NCI-H2196 (cell line): ENCODE results near the gene CDC34.

ENCODE experiments used
- DNase-seq: peaks from one replicate; lab custom pipeline; 2025; ENCODE audit not compliant: unreplicated experiment; lab: John Stamatoyannopoulos, UW

CDC34 gene

DNA sequence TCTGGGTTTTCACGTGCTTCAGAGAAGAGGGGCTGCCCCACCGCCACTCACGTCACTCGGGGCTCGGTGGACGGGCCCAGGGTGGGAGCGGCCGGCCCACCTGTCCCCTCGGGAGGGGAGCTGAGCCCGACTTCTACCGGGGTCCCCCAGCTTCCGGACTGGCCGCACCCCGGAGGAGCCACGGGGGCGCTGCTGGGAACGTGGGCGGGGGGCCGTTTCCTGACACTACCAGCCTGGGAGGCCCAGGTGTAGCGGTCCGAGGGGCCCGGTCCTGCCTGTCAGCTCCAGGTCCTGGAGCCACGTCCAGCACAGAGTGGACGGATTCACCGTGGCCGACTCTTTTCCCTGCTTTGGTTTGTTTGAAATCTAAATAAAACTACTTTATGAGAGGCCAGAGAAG, 10.1 kb downstream of the CDC34 start:
- no peak for DNase-seq

DNA sequence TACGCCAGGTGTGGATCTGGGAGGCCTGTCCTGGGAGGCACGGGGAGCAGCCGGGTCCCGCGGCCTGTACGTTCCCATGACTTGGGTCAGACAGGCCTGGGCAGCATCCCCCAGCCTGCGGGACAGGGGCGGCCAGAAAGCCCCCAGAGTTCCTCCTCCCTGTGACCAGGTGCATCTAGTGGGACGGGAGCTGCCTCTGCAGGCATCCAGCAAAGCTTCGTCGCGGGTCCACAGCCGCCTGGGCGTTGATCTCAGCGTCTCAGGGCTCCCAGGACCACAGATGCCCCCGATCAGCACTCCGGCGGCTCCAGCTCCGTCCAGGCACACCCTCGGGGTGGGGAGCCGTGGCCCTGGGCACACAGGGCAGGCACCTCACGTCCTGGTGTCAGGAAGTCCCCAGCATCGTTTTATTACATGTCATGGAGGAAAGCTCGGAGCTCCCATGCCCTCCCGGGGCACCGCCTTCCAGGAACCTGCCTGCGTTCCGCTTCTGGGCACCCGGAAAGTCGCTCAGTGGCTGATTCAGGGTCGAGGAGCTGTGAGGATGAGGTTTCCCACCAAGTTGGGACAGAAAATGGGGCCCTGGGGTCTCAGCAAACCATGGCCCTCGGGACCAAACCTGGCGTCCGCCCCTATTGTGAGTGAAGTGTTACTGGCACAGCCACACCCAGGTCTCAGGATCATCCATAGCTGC, 10.8 kb downstream of the CDC34 start:
- no peak for DNase-seq

DNA sequence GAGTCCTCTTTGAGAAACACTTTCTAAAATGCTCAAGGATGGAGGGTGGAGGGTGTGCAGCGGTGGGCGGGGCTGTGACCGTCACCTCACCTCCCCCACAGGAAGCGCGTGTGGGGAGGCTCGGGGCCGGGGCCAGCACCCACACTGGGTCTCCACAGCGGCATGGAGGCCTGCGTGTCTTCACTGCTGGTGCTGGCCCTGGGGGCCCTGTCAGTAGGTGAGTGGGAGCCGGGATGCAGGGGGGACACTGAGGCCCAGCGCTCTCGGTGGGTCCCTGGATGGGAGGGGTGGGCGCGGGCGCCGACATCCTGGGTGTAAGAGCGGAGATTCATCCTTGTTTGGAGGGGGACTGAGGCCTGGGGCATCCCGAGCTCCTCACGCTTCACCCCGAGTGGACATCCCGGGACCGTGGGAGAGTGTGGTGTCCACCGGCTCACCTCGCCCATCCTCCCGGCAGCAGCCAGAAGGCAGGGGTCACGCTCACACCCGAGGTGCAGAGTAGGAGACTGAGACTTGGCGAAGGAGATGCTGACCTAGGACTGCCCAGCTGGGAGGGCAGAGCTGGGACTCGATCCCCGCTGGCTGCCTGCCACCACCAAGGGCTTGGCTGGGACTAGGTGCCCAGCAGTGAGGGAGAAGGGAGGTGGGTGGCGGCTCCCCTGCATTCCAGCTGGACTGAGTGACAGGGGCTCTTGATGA, 12.5 kb downstream of the CDC34 start, which contains the start of gene GZMM:
GZMM (plus strand) TSS at position 144 of the 699 bp plus-strand sequence; CDS start at position 163, 19 bp downstream.
- DNase-seq, result no peak

DNA sequence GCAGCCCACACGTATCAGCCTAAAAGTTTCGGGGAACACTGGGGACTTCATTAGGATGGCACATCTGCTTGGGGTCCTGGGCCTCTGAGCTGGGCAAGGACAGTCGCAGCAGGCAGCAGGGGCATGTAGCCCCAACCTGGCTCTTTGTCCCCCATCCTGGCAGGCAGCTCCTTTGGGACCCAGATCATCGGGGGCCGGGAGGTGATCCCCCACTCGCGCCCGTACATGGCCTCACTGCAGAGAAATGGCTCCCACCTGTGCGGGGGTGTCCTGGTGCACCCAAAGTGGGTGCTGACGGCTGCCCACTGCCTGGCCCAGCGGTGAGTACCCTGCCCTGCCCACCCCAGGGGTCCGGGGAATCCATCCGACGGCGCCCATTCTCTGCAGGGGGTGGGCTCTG, 15.6 kb downstream of the CDC34 start:
- no peak for DNase-seq

DNA sequence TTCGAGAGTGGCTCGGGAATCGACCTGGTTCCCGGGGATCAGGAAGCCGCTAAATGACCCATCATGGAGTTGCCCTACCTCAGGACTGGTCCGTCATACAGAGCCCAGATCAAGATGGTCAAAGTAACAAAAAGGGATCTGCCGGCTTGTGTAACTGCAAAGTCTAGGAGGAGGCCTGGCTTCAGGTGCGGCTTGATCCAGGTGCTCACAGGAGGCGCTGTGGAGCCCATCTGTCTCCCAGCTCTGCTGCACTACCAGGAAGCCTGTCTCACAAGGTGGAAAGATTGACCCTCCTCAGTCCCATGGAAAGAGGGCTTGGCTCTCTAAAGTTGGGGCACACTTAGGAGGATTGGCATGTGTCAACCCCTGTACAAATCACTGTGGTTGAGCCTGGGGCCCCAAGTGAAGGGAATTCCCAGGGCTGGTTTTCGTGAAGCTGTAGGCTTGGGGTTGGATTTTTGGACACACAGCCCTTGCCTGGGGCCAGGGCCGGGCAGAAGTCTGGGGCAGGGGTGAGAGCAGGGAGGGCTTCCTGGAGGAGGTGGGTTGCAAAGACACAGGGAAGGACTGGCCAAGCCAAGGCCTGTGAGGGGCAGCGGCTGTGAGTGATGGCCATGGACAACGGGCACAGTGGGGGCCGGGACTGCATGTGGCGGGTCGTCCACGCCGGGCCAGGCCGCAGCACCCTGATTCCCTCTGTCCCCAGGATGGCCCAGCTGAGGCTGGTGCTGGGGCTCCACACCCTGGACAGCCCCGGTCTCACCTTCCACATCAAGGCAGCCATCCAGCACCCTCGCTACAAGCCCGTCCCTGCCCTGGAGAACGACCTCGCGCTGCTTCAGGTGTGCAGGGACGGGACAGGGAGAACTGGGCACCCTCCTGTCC, 16.5 kb downstream of the CDC34 start:
- no peak for DNase-seq

DNA sequence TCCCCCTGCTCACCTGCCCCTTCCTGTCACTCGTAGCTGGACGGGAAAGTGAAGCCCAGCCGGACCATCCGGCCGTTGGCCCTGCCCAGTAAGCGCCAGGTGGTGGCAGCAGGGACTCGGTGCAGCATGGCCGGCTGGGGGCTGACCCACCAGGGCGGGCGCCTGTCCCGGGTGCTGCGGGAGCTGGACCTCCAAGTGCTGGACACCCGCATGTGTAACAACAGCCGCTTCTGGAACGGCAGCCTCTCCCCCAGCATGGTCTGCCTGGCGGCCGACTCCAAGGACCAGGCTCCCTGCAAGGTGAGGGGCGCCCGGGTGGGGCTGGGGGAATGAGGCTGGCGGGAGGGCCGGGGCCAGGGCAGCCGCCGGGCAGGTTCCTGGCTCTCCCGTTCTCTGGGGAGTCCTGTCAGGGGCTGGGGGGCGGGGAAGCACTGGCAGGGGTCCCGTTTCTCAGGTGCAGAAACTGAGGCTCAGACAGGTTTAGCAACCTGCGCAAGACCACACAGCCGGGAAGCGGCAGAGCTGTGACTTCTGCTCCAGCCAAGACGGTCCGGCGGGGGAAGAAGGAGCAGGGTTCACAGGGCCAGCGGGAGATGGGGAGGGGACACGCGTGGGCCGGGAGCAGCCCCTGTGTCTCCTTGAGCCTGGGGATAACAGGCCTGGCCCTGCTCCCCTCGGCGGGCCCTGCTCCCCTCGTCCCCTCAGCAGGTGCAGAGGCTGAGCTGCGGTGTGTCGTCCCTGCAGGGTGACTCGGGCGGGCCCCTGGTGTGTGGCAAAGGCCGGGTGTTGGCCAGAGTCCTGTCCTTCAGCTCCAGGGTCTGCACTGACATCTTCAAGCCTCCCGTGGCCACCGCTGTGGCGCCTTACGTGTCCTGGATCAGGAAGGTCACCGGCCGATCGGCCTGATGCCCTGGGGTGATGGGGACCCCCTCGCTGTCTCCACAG, 17.6 kb downstream of the CDC34 start:
- no peak for DNase-seq

DNA sequence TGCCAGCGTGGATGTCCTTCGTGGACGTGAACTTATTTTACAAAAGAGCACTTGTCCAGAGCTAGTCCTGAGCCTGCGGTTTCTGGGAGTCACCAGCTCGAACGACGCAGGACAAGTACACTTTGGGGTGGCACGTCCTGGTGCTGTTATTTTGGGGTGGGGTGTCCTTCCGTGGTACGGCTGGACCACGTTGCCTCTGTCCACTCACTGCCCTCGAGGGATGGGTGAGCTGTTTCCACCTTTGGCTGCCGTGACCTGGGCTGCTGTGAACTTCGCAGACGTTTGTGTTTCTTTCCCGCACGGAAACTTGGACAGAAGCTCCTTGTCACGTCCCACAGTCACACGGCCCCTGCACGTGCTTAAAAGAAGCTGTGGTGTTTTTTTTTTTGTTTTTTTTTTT, 23.3 kb downstream of the CDC34 start:
- DNase-seq, result no peak

DNA sequence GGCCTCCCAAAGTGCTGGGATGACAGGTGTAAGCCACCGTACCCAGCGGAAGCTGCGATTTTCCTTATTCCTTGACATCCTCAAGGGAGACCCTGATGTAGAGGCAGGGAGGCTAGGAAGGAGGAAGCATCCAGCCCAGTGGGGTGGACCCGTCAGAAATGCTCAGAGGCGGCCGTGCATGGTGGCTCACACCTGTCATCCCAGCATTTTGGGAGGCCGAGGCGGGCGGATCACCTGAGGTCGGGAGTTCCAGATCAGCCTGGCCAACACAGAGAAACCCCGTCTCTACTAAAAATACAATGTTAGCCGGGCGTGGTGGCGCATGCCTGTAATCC, 23.9 kb downstream of the CDC34 start:
- no peak for DNase-seq

DNA sequence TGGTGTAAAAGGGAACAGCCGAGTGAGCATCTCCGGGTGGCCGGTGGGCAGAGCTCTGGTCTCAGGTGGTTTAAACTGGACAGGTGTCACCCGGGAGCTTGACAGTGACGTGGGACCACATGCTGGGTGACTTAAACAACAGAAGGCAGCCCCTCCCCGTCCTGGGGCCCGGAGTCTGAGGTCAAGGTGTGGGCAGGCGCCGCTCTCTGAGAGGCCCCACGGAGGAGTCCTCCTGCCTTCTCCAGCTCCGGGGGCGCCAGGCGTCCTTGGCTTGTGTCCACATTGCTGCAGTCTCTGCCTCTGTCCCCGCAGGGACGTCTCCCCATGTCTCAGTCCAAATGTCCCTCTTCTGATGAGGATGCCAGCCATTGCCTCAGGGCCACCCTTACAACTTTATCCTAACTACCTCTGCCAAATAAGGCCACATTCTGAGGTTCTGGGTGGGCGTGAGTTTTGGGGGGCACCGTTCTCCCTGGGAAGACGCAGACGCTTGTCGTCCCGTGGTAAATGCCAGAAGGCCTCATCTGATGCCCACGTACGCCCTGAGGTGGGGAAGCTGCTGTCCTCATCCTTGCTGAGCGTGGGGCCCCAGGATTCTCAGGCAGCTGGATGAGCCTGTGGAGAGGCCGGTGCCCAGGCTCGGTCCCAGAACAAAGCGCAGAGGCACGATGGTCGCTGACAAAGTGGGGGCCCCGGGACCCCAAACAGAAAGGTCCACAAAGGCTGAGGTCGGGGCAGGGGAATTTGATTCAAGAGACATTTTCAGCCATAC, 25.2 kb downstream of the CDC34 start:
- DNase-seq, result no peak

DNA sequence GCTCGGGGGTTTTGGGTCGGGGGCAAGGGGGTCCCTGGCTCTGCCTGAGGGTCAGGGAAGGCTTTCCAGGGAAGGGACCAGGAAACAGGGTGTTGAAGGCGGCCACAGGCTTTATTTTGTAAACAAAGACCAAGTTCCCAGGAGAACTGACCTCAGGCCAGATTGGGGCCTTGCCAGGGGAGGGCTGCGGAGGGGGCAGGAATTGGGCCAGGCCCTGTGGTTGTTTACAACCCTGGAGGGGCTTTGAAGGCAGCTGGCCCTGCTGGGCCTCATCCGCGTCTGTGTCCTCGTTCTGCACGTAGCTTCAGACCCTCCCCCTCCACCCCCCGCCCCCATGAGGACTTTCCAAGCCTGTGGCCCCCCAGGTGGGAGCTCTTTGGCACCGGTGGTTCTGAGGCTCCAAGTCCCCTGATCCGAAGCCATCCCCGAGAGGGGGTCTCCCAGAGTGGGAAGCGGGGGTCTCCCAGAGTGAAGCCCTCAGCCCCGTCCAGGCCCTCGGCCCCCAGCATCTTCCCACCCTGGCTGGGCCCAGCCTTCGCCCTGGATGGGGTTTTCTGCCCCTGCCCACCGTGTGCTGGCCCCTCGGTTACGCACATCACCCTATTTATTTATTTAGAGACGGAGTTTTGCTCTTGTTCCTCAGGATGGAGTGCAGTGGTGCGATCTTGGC, 27.3 kb downstream of the CDC34 start:
- no peak for DNase-seq

DNA sequence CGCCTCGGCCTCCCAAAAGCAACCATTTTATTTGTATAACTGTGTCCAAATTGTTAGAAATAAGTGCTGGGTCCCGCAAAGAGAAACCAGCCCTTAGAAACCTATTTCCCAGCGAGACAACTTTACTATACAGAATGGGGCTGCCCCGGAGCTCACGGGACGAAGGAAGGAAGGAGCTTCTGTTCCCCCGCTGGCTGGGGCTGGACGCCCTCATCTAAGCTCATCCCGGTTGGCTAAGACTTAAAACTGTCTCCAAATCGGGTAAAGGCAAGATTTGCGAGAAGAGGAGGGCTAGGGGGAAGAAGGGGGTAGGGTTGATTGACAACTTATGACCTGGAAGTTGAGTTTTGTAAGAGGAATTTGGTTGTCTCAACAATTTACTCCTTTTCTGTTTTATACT, 28.6 kb downstream of the CDC34 start:
- no peak for DNase-seq

DNA sequence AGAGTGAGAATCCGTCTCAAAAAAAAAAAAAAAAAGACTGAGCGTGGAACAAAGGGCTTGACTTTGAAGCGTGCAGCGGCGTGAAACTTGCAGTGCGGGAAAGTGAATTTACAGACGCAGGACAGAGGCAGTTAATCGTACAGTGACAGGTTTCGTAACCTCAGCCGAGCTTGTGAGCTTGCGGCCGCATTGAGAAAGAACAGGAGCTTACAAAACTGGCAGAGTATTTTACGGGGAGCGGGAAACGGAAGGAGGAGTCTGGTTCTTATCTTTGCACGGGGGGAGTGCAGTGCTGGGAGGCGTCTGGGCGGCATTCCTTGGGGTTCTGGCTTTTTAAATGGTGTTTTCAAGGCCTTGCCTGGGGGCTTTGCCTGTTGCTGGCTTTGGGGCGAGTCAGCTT, 34.8 kb downstream of the CDC34 start:
- no peak for DNase-seq

DNA sequence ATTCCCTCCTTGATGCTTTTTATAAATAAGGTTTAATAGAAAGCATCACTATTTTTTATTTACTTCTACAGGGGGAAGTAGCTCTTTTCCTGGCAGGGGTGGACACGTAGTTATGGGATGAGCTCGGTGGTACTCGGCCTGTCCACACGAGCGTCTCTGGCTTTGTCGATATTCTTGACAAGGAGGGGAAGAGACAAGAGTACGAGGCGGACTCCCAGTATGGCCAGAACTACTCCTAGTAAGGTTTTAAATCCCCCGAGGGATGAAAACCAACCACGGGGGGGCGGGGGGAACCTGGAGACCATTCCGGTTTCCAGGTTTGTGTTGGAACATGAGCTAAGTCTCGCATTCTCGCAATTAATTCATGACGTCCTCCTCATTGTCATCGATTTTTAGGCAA, 35.3 kb downstream of the CDC34 start:
- no peak for DNase-seq

DNA sequence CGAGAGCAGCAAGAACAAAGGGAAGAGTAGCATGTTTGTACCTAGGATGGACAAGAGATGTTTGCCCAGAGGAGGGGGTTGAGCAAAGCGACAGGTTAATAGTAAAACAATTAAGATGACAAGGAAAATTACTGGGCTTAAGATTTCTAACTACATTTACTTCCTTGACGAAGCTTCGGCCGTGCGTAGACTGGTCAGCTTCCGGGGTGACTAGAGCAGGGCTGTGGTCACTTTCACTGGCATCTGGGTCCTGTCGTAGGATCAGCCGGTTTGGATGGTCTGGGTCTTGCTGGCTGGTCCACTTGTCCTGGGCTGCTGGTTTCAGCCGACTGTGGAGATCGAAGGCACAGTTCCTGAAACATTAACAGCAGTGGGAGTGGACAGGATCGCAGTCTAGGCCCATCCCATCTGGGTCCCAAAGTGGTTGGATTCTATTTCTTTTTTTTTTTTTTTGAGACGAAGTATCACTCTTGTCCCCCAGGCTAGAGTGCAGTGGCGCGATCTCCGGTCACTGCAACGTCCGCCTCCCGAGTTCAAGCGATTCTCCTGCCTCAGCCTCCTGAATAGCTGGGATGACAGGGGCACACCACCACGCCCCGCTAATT, 35.8 kb downstream of the CDC34 start:
- no peak for DNase-seq

DNA sequence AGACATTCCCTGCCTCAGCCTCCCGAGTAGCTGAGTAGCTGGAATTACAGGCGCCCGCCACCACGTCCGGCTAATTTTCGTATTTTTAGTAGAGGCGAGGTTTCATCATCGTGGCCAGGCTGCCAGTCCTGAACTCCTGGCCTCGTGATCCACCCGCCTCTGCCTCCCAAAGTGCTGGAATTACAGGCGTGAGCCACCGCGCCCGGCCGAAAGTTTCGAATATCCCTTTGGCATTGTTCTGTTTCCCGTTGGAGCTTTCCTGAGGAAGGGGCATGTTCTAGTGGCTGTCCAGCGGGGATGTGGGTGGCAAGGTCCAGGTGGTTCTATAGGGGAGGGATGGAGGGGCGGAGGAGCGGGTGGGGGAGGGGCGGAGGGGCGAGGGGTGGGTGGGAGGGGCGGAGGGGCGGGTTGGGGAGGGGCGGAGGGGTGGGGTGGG, 38.7 kb downstream of the CDC34 start:
- DNase-seq, result peak; percentile 23

DNA sequence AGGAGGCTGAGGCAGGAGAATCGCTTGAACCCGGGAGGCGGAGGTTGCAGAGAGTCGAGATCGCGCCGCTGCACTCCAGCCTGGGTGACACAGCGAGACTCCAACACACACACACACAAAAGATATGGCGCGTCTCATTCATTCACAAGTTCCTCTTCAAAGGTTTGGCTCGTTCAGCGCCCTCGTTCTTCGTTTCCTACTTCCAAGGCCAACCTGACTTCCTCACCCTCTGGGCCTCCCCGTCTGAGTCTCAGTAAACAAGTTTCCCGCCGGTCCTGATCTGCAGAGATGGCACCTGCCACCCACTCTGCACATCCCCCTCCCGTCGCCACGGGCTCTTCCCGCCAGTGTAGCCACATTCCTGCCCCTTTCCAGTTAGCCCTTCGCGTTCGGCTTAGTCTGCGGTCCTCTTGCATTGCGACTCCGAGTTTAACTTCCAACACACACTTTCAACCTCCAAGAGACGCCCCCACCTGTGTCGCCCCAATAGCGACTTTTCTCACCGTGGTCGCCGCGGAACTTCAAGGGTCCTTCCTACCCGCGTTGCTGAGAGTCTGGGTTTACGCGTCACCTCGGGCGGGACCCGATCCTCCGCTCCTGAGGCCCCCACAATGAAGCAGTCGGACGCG, 39.5 kb downstream of the CDC34 start:
- peak; percentile 73 for DNase-seq

DNA sequence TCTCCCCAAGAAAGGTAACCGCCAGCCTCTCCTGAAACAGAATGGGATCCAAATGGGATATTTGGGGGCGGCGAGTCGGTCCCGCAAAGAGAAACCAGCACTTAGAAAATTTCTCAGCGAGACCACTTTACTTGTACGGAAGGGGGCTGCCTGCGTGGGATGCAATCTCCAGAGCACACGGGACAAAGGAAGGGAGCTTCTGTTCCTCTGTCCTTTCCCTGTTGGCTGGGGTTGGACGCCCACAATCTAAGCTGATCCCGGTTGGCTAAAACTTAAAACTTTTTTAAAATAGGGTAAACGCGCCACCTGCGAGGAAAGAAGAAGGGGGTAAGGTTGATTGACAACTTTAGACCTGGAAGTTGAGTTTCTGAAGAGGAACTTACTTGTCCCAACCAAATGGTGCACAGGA, 40.0 kb downstream of the CDC34 start:
- peak; percentile 37 for DNase-seq

DNA sequence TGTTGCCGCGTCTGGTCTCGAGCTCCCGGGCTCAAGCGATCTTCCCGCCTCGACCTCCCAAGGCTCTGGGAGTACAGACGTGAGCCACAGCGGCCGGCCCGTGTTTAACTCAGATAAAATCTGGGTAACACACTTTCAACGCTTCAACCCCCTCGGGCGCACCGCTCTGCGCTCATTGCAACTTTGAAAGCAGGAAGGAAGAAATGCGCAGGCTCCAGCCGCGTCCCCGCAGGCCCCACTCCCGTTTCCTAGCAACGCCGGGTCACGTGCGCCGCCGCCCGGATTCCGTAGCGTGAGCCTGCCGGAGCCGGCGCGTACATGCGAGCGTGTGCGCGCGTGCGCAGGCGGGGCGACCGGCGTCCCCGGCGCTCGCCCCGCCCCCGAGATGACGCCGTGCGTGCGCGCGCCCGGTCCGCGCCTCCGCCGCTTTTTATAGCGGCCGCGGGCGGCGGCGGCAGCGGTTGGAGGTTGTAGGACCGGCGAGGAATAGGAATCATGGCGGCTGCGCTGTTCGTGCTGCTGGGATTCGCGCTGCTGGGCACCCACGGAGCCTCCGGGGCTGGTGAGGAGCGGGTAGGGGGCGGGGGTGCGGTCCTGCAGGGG, 40.7 kb downstream of the CDC34 start, which contains the start of gene BSG:
BSG (plus strand) TSS at position 457 of the 603 bp plus-strand sequence; CDS start at position 496, 39 bp downstream.
- DNase-seq, result peak; percentile 99
